ENCODE measurements around the gene EIF2AK2.

DNA sequence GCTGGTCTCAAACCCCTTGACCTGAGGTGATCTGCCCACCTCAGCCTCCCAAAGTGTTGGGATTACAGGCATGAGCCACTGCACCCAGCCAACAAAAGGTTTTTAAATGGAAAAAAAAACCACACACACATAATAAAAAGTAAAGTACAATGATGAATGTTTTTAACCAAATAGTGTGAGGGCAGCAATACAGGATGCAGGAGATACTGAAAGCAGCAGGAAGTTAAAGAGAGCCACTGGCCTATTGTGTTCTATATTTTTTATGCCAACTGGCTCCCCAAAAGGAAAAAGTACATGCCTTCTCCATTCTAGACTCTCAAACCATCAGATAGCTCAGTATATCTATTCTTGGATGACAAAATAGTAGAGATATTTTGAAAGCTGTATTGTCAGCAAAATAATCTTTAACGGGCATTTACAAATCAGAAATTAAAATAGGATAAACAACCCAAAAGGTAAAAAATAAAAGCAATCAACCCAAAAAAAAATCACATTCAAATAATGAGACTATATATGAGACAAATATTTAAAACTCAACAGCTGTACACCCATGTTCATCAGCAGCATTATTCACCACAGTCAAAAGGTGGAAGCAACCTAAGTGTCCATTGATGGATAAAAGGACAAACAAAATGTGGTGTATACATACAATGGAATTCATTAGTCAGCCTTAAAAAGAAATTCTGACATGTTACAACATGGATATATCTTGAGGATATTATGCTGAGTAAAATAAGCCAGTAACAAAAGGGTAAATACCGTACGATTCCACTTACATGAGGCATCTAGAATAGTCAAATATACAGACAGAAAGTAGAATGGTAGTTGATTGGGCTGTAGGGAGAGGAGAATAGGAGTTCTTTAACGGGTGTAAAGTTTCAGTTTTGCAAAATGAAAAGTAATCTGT lies 46.2 kb downstream of the EIF2AK2 start:
- TF ChIP-seq POLR2AphosphoS5 (IDR thresholded peaks at IDR 0.05) (no peak), CTCF (IDR thresholded peaks at IDR 0.05) (no peak)

All from breast epithelium (tissue), 3 donors.